Heart left ventricle (tissue), 16 donors: Measurements from ENCODE around the gene JDP2. TPM values are rescaled to one million over a fixed set of nuclear protein-coding genes. Genes with fewer than 3 reads are reported as not detected.

Experiments used
- ATAC-seq, 4 donors: fragments of 200-7000 bp; cut with Tn5 transposase; one replicate each; pipeline ENCODE4 v1.9.1; 2020 to 2022; ENCODE audit warnings: moderate library complexity in 4 of 4, mild to moderate bottlenecking in 3 of 4, moderate number of reproducible peaks in 1 of 4
- DNase-seq, 5 donors: peaks; one replicate each; pipeline ENCODE4 v3.0.0-alpha.2; 2020
- H3K27ac ChIP-seq, 12 donors: fragments of 200-600 bp; sonication (generic) in 4 of 12; one replicate each; pipeline versions ENCODE4 v1.5.0 to v1.8.0; 2016 to 2022; ENCODE audit warnings: mild to moderate bottlenecking in 2 of 12
- H3K27me3 ChIP-seq, 9 donors: fragments of 200-600 bp; sonication (generic) in 2 of 9; one replicate each; pipeline versions ENCODE4 v1.5.1 to v1.8.0; 2016 to 2022; ENCODE audit warnings: mild to moderate bottlenecking in 3 of 9
- H3K36me3 ChIP-seq, 9 donors: fragments of 200-600 bp; sonication (generic) in 2 of 9; one replicate each; pipeline versions ENCODE4 v1.5.0 to v1.8.0; 2018 to 2022; ENCODE audit warnings: mild to moderate bottlenecking in 2 of 9
- H3K4me1 ChIP-seq, 12 donors: fragments of 200-600 bp; sonication (generic) in 4 of 12; one replicate each; pipeline versions ENCODE4 v1.5.0 to v1.8.0; 2016 to 2022; ENCODE audit warnings: mild to moderate bottlenecking in 3 of 12
- H3K4me3 ChIP-seq, 12 donors: fragments of 200-600 bp; sonication (generic) in 4 of 12; one replicate each; pipeline versions ENCODE4 v1.5.0 to v1.8.0; 2017 to 2022; ENCODE audit warnings: mild to moderate bottlenecking in 9 of 12, moderate library complexity in 4 of 12
- H3K9me3 ChIP-seq, 12 donors: fragments of 200-600 bp; sonication (generic) in 4 of 12; one replicate each; pipeline versions ENCODE4 v1.5.0 to v1.8.0; 2016 to 2022; ENCODE audit warnings: mild to moderate bottlenecking in 1 of 12
- POLR2A ChIP-seq, 2 donors: fragments of 450-650 bp; IDR thresholded peaks; one replicate each; pipeline ENCODE4 v1.6.1; 2017; ENCODE audit warnings: antibody characterized with exemption in 2 of 2, mild to moderate bottlenecking in 2 of 2, moderate library complexity in 2 of 2
- WGBS, 4 donors: extraction: QIAGEN DNeasy Blood & Tissue Kit in 2 of 4; methylation state at CpG; one replicate each; pipeline versions ENCODE4 v1.1.5 to v1.1.7; 2013 to 2018; 5-methylcytosine and 5-hydroxymethylcytosine counted together
- intact Hi-C, 10 donors: fragments of 100-400 bp; cut with DNase I; formaldehyde crosslinking; loops; one replicate each; pipeline versions ENCODE4 v1.11.1 to v1.14.2; 2022
- polyA plus RNA-seq, 2 donors: library from polyadenylated mRNA; stranded (reverse); fragments of 200-250 nt; gene quantifications; one replicate each; pipeline ENCODE4 v1.2.3, GENCODE V29; 2013
- total RNA-seq, 9 donors: library from RNA; depleted of rRNA in 2 of 9; stranded (reverse); fragments of >200 nt in 2 of 9; fragmentation: NEBNext Ultra II Directional in 3 of 9; extraction: Animal tissue kit (Norgen Biotek cat#: 25700) in 3 of 9; gene quantifications; one replicate each; pipeline versions ENCODE4 v1.1.0 to v1.2.4, GENCODE V29; 2016 to 2023
- TF ChIP-seq, protein P1 (sequence below), 12 donors: fragments of 200-600 bp; sonication (generic) in 4 of 12; IDR thresholded peaks; one replicate each; pipeline versions ENCODE4 v1.5.0 to v1.8.0; 2018 to 2022; ENCODE audit warnings: antibody characterized with exemption in 12 of 12, mild to moderate bottlenecking in 5 of 12
- donor health status: ischemic (EF 13 %, LVEDD 7.1; RV severe dilation, severe dysfunction).
- donor health status: healthy with polysubstance abuse.
- donor health status: DM: no; HTN: yes; CAD: no.
- donor health status: DM: no; HTN: no; CAD: no.
- donor health status: ischemic (EF 25% LVEDD 6.9; RV normal size, moderate dysfunction).
- donor health status: ischemic (EF 25% LVEDD 5.7; RV mildly dilated, moderate dysfunction).
- donor health status: healthy.
- donor health status: DM: yes; HTN: yes; CAD: no.
- donor health status: ischemic (EF 35%, LVEDD 5.7; RV mildly dilated, moderate dysfunction).
- donor health status: nonischemic (EF 11% LVEDD 7.7; RV severe dilation, severe dysfunction).
- donor health status: DM: yes; HTN: yes; CAD: no.
- donor health status: PGD.
- donor health status: ischemic (EF 29% LVEDD 5.4; RV normal size, mild dysfunction).
- donor health status: nonischemic (EF 23%, LVEDD 6.1; RV moderate dilation, normal function).

The JDP2 gene
- total and polyA plus RNA-seq, 11 donors = 12.2 to 72.6 (median 28.1) TPM

DNA sequence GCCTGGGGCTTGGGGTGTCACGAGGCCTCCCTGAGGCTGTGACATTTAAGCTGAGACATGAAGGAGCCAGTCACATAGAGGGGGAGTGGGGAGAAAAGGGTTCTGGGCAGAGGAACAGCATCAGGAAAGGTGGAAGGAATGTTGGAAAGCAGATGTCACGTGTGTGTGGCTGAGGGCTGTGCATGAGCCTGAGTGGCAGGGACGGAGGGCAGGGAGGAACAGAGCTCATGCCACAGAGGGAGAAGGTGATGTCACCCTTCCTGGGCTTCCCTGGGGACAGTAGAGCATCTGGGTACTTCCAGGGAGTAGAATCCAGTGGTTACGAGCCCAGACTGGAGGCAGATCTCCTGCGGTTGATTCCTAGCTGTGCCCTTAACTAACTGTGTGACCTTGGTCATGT lies 32.0 kb upstream of the JDP2 start:
- no peak for ATAC-seq
- intact Hi-C loops = loop anchor here in 2 of 10 donors (5.0 kb wide), 2 partner anchors 44 to 49 kb away; no protein-coding TSS in a partner anchor
- WGBS, 4 donors = 80 to 89% (median 83%) methylated on average over 5 of the region's 5 CpGs
- TF ChIP-seq, protein P1, sequence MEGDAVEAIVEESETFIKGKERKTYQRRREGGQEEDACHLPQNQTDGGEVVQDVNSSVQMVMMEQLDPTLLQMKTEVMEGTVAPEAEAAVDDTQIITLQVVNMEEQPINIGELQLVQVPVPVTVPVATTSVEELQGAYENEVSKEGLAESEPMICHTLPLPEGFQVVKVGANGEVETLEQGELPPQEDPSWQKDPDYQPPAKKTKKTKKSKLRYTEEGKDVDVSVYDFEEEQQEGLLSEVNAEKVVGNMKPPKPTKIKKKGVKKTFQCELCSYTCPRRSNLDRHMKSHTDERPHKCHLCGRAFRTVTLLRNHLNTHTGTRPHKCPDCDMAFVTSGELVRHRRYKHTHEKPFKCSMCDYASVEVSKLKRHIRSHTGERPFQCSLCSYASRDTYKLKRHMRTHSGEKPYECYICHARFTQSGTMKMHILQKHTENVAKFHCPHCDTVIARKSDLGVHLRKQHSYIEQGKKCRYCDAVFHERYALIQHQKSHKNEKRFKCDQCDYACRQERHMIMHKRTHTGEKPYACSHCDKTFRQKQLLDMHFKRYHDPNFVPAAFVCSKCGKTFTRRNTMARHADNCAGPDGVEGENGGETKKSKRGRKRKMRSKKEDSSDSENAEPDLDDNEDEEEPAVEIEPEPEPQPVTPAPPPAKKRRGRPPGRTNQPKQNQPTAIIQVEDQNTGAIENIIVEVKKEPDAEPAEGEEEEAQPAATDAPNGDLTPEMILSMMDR (IDR thresholded peaks at IDR 0.05) = no peak
- no peaks in the 10 kb centered on the region for H3K27me3 ChIP-seq
- H3K4me1 ChIP-seq = peaks cover 0 to 16% (median 13%) of the 10 kb centered on the region in 12 donors
- no peak overlapping the region for H3K27ac ChIP-seq
- no peak for DNase-seq
- H3K4me3 ChIP-seq = no peak overlapping the region
- no peaks in the 10 kb centered on the region for H3K36me3 ChIP-seq
- peaks cover 0 to 6% (median 0%) of the 10 kb centered on the region in 12 donors for H3K9me3 ChIP-seq

DNA sequence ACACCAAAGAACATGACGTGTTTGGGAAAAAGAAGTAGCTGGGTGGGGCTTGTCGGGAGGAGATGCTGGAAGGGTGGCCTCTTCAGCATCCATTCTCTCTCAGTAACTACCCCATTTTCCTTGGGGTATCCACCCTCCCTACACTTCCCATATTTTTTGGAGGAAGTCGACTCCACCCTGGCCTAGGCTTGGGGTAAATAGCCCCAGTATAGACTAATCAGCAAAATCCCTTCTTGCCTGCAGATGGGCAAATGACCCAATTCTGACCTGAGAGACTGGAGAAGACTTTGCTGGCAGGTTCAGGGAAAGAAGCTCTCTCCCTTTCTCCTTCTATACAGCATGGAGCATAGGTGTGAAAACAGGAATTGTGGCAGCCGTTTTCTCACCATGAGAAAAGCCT lies 28.5 kb upstream of the JDP2 start:
- H3K36me3 ChIP-seq = no peaks in the 10 kb centered on the region
- intact Hi-C loops = loop anchor here in 2 of 10 donors (5.0 kb wide), 2 partner anchors 47 to 52 kb away; no protein-coding TSS in a partner anchor
- WGBS, 4 donors = 78 to 92% (median 85%) methylated on average over 4 of the region's 4 CpGs
- ATAC-seq (no peak), DNase-seq (no peak)
- no peaks in the 10 kb centered on the region for H3K27me3 ChIP-seq
- H3K4me1 ChIP-seq = peaks cover 0 to 33% (median 25%) of the 10 kb centered on the region in 12 donors
- peak overlapping the region in 3 of 12 donors; percentile 44 to 82 (median 79) for H3K27ac ChIP-seq
- TF ChIP-seq POLR2A (IDR thresholded peaks at IDR 0.05) = no peak
- TF ChIP-seq, protein P1 (IDR thresholded peaks at IDR 0.05) = no peak
- H3K4me3 ChIP-seq = no peak overlapping the region
- H3K9me3 ChIP-seq = peaks cover 0 to 6% (median 0%) of the 10 kb centered on the region in 12 donors

DNA sequence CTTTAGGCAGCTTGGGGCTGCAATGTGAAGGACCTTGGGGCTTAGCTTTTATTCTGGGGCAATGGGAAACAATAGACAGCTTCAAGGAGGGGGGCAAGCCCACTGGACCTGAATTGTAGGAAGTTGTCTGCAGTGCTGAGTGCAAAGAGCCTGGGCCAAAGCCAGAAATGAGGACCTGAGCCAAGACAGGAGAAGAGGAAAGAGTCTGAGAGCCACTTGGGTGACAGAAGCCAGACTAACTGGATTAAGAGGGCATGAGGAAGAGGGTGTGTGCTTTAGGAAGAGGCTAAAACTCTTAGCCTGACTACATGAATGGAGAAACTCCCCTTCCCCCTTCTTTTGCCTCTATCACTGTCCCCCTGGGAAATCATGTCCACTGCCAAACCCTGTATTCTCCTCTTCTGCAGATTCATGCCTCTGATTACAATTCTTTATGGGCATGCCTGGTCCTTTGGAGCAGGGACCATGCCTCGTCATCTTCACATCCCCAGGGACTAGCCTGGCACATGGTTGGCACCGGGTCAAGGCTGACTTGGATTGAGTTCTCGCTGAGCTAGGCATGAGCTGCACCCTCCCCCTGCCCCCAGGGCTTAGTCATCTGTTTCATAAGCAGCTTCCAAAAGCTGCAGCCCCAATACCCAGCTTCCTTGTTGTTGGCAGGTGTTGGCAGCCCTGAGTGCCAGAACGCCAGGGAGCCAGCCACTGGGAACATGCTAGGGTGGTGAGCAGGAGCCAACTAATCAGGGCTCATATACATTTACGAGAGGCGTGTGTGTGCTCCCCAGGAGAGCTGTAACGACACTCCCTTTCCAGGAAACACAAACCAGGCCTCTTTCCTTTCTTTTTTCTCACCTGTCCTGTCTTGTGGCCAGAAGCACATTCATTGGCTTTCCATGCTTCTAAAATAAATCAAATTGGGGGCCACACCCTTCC lies 27.7 kb upstream of the JDP2 start:
- no peak overlapping the region for H3K4me3 ChIP-seq
- TF ChIP-seq, protein P1 (IDR thresholded peaks at IDR 0.05) = no peak
- no peak for TF ChIP-seq POLR2A (IDR thresholded peaks at IDR 0.05)
- intact Hi-C loops = loop anchor here in 4 of 10 donors (2.0 to 10.0 kb wide), 7 partner anchors 27 to 88 kb away; no protein-coding TSS in a partner anchor

DNA sequence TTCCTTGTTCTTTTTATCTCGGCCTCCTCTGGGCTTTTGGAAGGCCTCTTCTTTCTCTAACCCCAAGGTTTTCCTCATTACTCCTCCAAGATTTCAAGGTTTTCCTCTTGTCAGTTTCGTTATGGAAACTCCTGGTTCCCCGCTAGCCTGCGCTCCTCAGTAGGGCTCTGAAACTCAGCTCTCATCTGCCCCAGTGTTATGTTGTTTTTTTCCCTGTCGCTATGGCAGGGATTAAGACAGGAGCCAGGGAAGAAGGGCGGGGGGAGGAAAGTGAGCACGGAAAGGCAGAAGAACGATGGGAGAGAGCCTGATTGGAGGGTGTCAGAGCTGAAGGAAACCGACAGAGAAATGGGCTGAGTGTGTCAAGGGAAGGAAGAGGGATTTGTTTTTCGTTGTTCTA lies 26.5 kb upstream of the JDP2 start:
- no peaks in the 10 kb centered on the region for H3K27me3 ChIP-seq
- TF ChIP-seq, protein P1 (IDR thresholded peaks at IDR 0.05) = no peak
- no peak for TF ChIP-seq POLR2A (IDR thresholded peaks at IDR 0.05)
- H3K27ac ChIP-seq = peak overlapping the region in 11 of 12 donors; percentile 40 to 83 (median 70)
- WGBS, 4 donors = 48 to 58% (median 48%) methylated on average over 10 of the region's 10 CpGs
- peaks cover 0 to 6% (median 0%) of the 10 kb centered on the region in 12 donors for H3K9me3 ChIP-seq
- no peaks in the 10 kb centered on the region for H3K36me3 ChIP-seq
- H3K4me3 ChIP-seq = peak overlapping the region in 2 of 12 donors; percentile 12 to 21
- peak in 4 of 5 donors; percentile 48 to 66 (median 61) for DNase-seq
- ATAC-seq = peak; percentile 71 to 79 (median 73)
- intact Hi-C loops = loop anchor here in 3 of 10 donors (2.0 to 10.0 kb wide), 5 partner anchors 25 to 89 kb away; no protein-coding TSS in a partner anchor
- H3K4me1 ChIP-seq = peaks cover 0 to 33% (median 25%) of the 10 kb centered on the region in 12 donors

More for the DNA sequence above, 27.7 kb upstream of the JDP2 start:
- Histone ChIP-seq H3K27me3 (no peaks in the 10 kb centered on the region), H3K27ac (peak overlapping the region in 11 of 12 donors; percentile 40 to 83 (median 70)), H3K9me3 (peaks cover 0 to 6% (median 0%) of the 10 kb centered on the region in 12 donors), H3K36me3 (no peaks in the 10 kb centered on the region), H3K4me1 (peaks cover 0 to 33% (median 25%) of the 10 kb centered on the region in 12 donors)
- 17 to 24% (median 17%) methylated on average over 6 to 7 of the region's 7 CpGs for WGBS, 4 donors
- peak; percentile 95 to 96 (median 96) for ATAC-seq
- DNase-seq = peak; percentile 84 to 96 (median 90)
